Fibroblast of skin of left quadriceps (primary cell): ENCODE data around the gene APC2.
"Not testable (repeated sequence)": the region's sequence is repeated elsewhere in the genome, so short reads cannot be mapped to it uniquely, and the experiment has no call there.

Source experiments
- DNase-seq, 2 experiments: peaks; one replicate each; pipeline ENCODE4 v3.0.0-alpha.2; 2013; ENCODE audit warnings: low read depth in 2 of 2

APC2 gene

GRCh38 chr19:1428738-1429391, 21.1 kb upstream of the APC2 start:
- no peak for DNase-seq

DNA sequence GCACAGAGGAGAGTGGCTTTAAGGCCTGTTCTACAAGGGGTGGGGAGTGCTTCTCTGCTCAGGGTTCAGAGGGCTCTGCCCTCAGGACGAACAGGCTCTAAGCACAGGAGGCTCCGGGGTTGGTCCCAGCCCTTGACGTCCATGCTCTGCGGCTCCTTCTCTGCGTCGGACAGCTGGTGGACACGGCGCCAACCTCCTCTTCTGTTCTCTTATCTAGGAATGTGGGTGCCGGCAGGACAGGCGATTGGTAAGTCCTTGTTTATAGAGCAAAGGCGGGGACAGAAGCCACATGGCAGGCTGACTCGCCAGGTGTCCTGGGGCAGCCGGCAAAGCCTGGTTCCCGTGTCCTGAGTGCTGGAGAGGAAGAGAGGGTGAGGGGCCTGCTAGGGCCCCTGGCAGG, 20.2 kb upstream of the APC2 start:
- no peak for DNase-seq

DNA sequence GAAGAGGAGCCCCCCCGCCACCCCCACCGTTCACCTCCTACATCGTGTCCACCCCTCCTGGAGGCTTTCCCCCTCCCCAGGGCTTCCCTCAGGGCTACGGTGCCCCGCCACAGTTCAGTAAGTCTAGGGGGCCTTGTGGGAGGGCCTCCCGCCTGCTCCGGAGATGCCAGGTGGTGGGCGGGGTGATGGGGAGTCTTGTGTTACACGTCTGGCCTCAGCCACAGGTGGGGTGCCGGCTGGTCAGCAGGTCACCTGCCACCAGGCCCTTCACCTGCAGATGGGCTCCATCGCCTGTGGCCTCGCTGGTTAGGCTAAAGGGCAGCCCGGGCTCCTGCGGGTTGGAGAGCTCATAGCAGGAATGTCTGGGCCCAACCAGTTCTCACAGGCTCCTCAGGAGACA, 19.7 kb upstream of the APC2 start:
- DNase-seq, result no peak

GRCh38 chr19:1431759-1432506, 18.0 kb upstream of the APC2 start:
- DNase-seq, result no peak

- DNase-seq, result no peak
Measured at GRCh38 chr19:1432507-1432887, 17.4 kb upstream of the APC2 start.

GRCh38 chr19:1433119-1434039, 16.5 kb upstream of the APC2 start:
- no peak for DNase-seq

- DNase-seq, result no peak
Measured at GRCh38 chr19:1434040-1434366, 15.9 kb upstream of the APC2 start.

GRCh38 chr19:1434577-1435060, 15.3 kb upstream of the APC2 start:
- DNase-seq, result no peak

DNA sequence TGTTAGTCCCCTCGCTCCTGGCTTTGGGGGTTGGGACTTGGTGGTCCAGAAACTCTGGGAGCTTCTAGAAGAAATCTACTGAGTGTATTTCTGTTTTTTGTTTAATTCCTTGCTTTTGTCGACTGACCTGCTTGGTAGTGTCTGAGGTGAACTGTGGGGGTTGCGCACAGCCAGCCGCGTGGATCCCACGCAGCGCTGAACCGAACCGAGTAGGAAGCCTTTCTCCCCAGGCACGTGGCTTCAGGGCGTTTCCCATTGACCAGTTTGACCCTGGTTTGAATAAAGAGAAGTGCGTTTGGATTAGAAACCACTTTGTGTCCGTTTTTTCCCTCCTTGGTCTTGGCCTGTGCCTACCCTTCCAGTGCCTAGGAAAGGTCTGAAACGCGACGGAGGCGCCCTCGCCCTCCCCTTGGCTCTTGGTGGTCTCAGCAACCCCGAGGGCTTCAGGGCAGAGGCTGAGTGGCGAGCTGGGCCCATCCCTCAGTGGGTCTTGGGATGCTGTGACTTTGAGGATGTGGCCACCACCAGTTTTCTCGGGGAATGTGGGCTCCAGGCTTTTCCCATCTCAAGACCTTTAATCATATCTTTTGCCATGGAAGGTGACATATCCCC, 14.4 kb upstream of the APC2 start:
- DNase-seq, result no peak

GRCh38 chr19:1437609-1438008, 12.3 kb upstream of the APC2 start:
- no peak for DNase-seq

GRCh38 chr19:1438035-1438932, 11.6 kb upstream of the APC2 start, which contains the start of gene RPS15:
RPS15 (plus strand) TSS chr19:1438396; CDS start chr19:1438426, 30 bp downstream.
- DNase-seq, result peak; percentile 82 to 83

DNA sequence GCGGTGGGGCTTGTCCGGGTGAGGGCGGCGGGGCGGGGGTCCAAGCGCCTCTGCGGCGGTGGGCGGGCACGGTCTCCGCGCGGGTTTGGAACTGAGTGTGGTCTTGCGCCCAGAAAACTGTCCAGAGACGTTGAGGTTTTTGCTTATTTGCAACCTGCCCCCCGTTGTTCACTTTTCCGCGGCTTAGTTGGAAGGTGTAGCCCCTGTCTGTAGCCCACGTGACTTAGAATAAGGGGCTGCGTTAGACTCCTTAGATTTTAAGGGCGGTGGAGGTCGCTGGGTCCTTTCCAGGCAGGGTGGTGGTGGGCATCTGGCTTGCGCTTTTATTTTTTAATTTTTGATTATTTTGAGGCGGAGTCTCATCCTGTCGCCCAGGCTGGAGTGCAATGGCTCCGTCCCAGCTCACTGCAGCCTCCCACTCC, 11.0 kb upstream of the APC2 start:
- no peak for DNase-seq

GRCh38 chr19:1439525-1440417, 10.2 kb upstream of the APC2 start:
- DNase-seq, result not testable (repeated sequence)

DNA sequence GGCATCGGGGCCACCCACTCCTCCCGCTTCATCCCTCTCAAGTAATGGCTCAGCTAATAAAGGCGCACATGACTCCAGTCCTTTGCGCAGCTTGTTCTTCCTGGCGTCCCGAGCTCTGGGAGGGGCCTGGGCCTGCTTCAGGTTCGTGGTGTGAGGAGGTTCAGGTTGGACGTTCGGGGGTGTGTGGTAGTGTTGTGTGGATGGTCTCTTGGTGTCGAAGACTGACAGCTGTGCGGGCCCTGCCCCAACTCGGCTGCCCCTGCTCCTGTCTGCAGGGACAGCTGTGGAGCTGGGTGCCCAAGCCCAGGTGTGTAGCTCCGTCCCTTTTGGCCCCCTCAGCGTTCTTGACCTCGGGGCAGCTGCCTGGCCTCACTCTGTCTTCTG, 9.5 kb upstream of the APC2 start:
- no peak for DNase-seq

DNA sequence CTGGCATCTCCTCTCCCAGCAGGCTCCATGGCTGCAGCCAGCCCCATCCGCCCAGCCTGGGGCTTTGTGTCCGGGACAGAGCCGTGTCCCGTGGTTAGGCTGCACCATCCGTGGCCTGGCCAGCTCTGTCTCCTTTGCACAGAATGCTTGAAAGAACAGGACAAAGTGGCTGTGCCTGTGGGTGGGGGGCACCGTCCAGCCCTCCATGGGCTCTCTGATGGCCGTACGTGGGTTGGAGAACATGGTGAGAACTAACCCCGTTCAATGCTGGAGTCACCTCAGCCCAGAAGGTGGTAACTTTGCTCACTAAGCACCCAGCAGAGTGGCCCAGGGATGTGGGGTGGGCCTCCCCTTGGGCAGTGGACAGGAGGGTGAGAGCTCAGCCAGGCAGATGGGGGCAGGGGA, 8.9 kb upstream of the APC2 start:
- DNase-seq, result no peak

- no peak for DNase-seq
Measured at GRCh38 chr19:1441677-1442438, 8.1 kb upstream of the APC2 start.

DNA sequence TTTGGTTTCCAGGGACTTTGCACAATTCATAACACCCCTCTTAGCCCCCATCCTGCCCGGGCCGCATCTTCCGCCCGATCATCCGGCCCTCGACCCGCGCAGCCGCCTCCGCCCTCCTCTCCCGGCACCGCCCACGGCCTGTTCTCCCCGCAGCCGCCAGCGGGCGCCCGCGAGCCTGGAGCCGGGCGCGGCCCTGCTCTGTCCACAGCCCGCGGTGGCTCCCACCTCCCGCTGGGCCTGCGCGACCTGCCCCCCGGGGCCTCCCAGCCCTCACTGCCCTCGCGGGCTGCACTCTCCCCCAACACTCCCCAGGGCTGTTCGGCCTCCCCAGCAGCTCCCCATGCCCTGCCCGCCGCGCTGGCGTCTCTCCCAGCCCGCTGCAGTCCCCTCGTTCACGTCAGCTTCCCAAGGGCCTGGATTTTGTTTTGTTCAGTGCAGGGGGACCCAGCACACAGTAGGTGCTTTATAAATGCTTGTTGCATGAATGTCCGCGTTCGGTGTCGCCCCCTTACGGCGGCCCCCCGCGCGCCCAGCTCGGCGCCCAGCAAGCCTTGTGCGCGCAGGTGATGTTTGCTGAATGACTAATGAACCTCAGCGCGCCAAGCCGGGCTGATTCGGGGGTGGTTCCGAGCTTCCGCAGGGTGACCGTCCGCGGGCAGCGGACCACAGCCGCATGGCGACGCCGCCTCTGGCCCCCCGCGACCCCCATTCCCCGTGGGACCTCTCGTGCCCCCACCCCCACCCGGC, 4.6 kb upstream of the APC2 start:
- DNase-seq, result no peak

DNA sequence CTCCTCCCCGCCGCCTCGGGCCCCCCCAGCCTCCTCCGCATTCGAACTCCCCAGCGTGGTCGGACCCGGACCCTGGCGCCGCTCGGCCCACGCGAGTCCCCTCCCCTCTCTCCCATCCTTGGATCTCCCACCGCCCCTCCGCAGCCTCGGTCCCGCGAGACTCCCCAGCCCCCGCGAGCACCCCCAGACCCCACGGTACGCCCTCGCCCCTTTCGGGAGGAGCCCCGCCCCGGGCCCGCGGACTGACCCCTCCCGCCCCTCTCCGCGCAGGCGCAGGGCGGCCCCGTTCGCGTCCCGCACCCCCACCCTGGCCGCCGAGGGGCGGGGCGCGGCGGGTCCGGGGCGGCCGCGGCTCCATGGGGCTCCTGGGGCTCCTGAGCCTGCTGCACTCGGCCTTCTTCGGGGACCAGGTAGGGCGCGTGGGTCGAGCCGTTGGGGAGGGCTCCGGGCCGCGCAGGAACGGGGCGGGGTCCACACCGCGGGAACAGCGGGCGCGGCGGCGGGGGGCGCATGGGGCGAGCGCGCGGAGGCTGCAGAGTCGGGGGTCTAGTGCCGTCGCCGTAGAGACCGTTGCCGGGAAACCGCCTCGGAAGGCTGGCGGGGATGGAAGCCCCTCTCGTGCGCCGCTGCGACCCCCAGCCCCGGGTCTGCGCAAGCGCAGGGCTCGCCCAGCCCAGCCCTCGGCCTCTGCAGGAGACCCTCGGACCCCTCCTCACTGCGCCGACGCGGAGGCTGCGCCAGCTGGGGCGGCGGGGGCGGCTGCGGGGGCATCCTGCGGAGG, 3.8 kb upstream of the APC2 start:
- DNase-seq, result no peak
